Stimulated activated memory B cell treated with anti-CD40 and anti-IgM and Interleukin-4, amounts not matched to agents 10 μg/mL and 1 μg/mL and 100 μg/mL, for 72 hours (primary cell): ENCODE results near the gene C10orf71.

ENCODE experiments used
- ATAC-seq: fragments of 150-1000 bp; cut with Tn5 transposase; 2 replicates; pipeline ENCODE4 v1.10.0; 2021
- H3K27ac Mint-ChIP-seq: one replicate; pipeline ENCODE4 v1.8.0; 2022; ENCODE audit warnings: mild to moderate bottlenecking, mixed read lengths
- H3K27me3 Mint-ChIP-seq: one replicate; pipeline ENCODE4 v1.8.0; 2022; ENCODE audit warnings: mixed read lengths
- H3K36me3 Mint-ChIP-seq: one replicate; pipeline ENCODE4 v1.8.0; 2022; ENCODE audit warnings: mixed read lengths
- H3K4me1 Mint-ChIP-seq: one replicate; pipeline ENCODE4 v1.8.0; 2022; ENCODE audit warnings: mixed read lengths
- H3K4me3 Mint-ChIP-seq: one replicate; pipeline ENCODE4 v1.8.0; 2022; ENCODE audit warnings: mild to moderate bottlenecking, moderate library complexity, mixed read lengths
- H3K9me3 Mint-ChIP-seq: one replicate; pipeline ENCODE4 v1.8.0; 2022; ENCODE audit warnings: mixed read lengths

C10orf71 gene

GRCh38 chr10:49325916-49326783 is 27.2 kb downstream of the C10orf71 start:
- no peak overlapping the region for H3K27ac Mint-ChIP-seq
- no peaks in the 10 kb centered on the region for H3K9me3 Mint-ChIP-seq
- ATAC-seq, result peak; percentile 48
- no peak overlapping the region for H3K4me3 Mint-ChIP-seq
- H3K27me3 Mint-ChIP-seq, result no peaks in the 10 kb centered on the region
- H3K4me1 Mint-ChIP-seq, result peaks cover 6% of the 10 kb centered on the region
- no peaks in the 10 kb centered on the region for H3K36me3 Mint-ChIP-seq

DNA sequence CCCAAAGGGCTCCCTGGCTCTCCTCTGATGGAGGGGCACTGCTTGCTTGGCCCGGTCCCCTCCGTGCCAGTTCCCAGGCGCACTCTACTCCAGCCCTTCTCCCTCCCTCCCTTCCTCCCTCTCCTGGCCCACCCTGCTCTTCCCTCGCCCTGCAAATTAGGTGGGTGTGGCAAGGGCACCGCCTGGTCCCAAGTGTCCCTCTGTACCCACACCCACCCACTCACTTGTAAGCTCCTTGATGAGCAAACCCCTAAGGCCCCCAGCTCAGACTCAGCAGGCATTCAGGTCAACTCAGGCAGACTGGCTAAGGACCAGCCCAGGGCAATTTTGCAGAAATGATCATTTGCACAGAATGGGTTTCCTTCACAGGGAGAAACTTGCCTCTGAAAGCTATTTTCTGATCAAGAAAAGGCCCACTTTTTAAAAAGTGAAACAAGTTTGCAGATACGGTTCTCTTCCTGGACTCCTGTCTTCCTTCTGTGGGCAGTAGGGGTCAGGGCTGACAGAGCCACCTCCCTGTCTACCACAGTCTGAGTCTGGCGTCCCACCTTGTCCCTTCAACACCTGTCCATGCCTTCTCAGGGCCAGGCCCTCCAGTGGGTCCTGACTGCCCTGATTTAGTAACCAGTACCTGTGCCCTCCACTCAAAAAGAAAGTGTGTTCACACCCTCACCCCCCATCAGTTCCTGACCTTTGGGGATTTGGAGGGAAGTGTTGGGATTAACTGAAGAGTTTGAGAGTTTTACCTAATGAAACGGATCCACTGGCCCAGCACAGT is 28.3 kb downstream of the C10orf71 start:
- Mint-ChIP-seq H3K4me1 (peaks cover 6% of the 10 kb centered on the region), H3K27ac (no peak overlapping the region), H3K27me3 (no peaks in the 10 kb centered on the region), H3K9me3 (no peaks in the 10 kb centered on the region), H3K4me3 (no peak overlapping the region), H3K36me3 (no peaks in the 10 kb centered on the region)
- no peak for ATAC-seq

- no peak overlapping the region for H3K27ac Mint-ChIP-seq
Measured at GRCh38 chr10:49328401-49329145, 29.6 kb downstream of the C10orf71 start.

DNA sequence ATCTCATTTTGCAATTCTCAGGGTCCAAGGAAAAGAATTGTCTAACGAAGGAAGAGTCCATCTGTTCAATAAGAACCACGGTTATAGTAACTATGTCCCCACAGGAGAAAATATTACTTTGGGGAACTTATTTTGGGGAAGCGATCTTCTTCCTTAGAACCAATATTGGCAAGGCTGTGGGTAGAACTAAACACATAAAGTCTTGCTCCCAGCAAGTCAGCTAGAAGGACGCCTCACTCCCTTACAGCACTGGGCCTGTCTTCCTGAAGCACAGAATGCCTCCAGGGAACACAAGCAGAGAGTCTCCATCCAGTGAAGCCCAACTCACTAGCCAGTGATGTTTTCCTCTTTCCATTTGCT is 30.2 kb downstream of the C10orf71 start:
- Mint-ChIP-seq H3K27me3 (peaks cover 7% of the 10 kb centered on the region), H3K4me3 (no peak overlapping the region), H3K9me3 (no peaks in the 10 kb centered on the region), H3K4me1 (peaks cover 6% of the 10 kb centered on the region), H3K36me3 (no peaks in the 10 kb centered on the region), H3K27ac (no peak overlapping the region)
- no peak for ATAC-seq

More at GRCh38 chr10:49328401-49329145, 29.6 kb downstream of the C10orf71 start:
- no peak overlapping the region for H3K4me3 Mint-ChIP-seq
- no peaks in the 10 kb centered on the region for H3K36me3 Mint-ChIP-seq
- H3K9me3 Mint-ChIP-seq, result no peaks in the 10 kb centered on the region
- ATAC-seq, result no peak
- H3K27me3 Mint-ChIP-seq, result peaks cover 2% of the 10 kb centered on the region
- H3K4me1 Mint-ChIP-seq, result peaks cover 6% of the 10 kb centered on the region

DNA sequence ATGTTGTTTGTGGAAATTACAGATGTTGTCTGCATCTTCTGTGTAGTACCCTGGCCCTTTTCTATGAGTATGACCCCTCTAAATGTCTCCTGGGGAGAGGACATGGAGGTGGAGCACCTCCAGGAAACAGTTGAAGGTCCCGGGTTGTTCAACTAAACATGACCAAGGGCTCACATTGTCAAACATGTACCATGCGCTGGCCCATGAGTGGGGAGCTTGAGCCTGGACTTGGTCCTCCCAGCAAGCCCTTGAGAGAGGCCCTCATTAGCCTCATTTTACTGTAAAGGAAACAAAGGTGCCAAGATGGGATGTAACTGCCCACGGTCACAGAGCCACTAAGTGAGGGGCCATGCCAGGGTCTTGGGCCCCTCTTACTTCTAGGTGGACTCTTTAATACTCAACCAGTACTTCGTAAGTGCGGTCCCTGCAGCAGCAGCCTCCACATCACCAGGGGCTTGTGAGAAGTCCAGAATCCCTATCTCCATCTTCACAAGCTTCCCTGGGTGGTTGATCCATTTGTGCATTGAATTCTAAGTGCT is 31.2 kb downstream of the C10orf71 start:
- peaks cover 8% of the 10 kb centered on the region for H3K27me3 Mint-ChIP-seq
- ATAC-seq, result no peak
- H3K9me3 Mint-ChIP-seq, result peaks cover 1% of the 10 kb centered on the region
- H3K36me3 Mint-ChIP-seq, result peaks cover 2% of the 10 kb centered on the region
- H3K4me1 Mint-ChIP-seq, result peaks cover 2% of the 10 kb centered on the region
- no peak overlapping the region for H3K27ac Mint-ChIP-seq
- H3K4me3 Mint-ChIP-seq, result no peak overlapping the region

GRCh38 chr10:49331431-49331830 is 32.5 kb downstream of the C10orf71 start:
- Mint-ChIP-seq H3K27me3 (peaks cover 8% of the 10 kb centered on the region), H3K9me3 (peaks cover 9% of the 10 kb centered on the region), H3K4me3 (no peak overlapping the region), H3K27ac (no peak overlapping the region), H3K4me1 (peaks cover 10% of the 10 kb centered on the region), H3K36me3 (peaks cover 9% of the 10 kb centered on the region)
- ATAC-seq, result no peak

DNA sequence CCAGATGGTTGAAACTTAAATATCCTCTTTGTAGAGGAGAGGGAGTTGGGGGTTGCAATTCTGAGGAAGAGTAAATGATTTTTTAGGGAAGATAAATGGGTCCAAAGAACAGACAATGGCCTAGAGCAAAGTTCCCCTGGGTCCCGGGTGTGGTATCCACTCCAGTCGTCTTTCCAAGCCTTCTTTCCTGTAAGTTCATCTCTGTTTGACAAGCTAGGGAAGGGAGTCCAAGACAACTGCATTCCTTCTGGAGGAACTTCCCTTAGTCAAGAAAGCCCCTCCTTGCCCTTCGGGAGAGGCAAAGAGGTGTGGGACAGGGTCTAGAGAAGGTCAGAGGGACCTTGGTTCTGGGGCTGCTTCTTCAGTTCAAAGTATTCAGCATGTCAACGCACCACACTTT is 33.4 kb downstream of the C10orf71 start:
- Mint-ChIP-seq H3K27ac (no peak overlapping the region), H3K36me3 (peaks cover 9% of the 10 kb centered on the region), H3K9me3 (peaks cover 9% of the 10 kb centered on the region), H3K4me1 (peaks cover 10% of the 10 kb centered on the region), H3K27me3 (peaks cover 8% of the 10 kb centered on the region), H3K4me3 (no peak overlapping the region)
- no peak for ATAC-seq

DNA sequence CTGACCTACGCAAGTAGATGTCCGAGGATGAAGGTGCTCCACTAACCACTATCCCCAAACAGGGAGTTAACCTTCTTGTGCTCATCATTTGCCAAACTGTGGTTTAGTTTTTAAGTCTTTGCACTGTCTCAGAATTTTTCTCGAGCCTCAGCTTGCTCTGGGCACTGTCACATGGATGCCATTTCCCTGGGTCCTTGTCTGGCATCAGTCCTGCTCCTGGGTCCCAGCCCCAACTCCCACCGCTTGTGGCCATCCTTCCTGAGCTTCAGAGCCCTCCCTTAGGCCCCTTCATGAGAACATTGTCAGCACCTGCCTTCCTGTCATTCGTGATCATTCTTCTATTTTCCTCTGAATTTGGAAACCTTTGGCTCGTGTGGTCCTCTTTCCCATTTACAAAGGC is 33.8 kb downstream of the C10orf71 start:
- no peak overlapping the region for H3K4me3 Mint-ChIP-seq
- no peak overlapping the region for H3K27ac Mint-ChIP-seq
- ATAC-seq, result no peak
- H3K9me3 Mint-ChIP-seq, result peaks cover 9% of the 10 kb centered on the region
- H3K4me1 Mint-ChIP-seq, result peaks cover 10% of the 10 kb centered on the region
- H3K36me3 Mint-ChIP-seq, result peaks cover 9% of the 10 kb centered on the region
- peaks cover 8% of the 10 kb centered on the region for H3K27me3 Mint-ChIP-seq

DNA sequence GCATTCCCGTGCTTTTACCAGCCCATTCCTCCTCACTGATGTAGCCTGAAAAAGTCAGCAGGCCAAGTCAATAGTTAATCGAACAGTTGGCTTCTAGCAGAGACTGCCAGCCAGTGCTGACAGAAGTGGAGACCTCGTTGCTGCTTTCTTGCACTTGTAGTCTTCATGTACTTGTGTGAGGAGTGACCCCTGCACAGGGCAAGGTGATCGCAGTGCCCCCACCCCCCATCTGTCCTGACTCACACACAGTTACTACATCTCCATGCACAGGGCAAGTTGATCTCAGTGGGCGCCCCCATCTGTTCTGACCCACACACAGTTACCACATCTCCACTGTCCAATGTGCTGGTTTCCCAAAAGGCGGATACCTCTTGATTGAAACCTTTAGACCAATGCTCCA is 34.2 kb downstream of the C10orf71 start:
- ATAC-seq, result no peak
- Mint-ChIP-seq H3K27ac (no peak overlapping the region), H3K4me1 (peaks cover 10% of the 10 kb centered on the region)

DNA sequence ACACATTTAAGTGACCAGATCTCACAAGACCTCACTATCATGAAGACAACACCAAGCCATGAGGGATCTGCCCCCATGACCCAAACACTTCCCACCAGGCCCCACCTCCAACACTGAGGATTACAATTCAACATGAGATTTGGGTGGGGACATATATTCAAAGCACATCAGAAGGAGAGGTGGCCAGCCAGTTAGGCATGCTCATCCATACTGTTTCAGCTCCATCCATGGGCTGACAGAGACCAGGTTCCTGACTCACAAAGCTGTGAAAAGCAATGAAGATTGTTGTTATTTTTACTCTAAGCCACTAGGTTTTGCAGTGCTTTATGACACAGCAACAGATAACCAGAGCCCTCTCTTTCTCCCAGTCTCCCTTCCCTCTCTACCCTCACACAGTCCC is 36.0 kb downstream of the C10orf71 start:
- Mint-ChIP-seq H3K4me3 (no peak overlapping the region), H3K9me3 (peaks cover 9% of the 10 kb centered on the region), H3K36me3 (peaks cover 9% of the 10 kb centered on the region), H3K4me1 (peaks cover 10% of the 10 kb centered on the region), H3K27ac (peak overlapping the region; percentile 48), H3K27me3 (peaks cover 8% of the 10 kb centered on the region)
- ATAC-seq, result no peak

More for the DNA sequence above, 34.2 kb downstream of the C10orf71 start:
- H3K9me3 Mint-ChIP-seq, result peaks cover 9% of the 10 kb centered on the region
- no peak overlapping the region for H3K4me3 Mint-ChIP-seq
- peaks cover 9% of the 10 kb centered on the region for H3K36me3 Mint-ChIP-seq
- peaks cover 8% of the 10 kb centered on the region for H3K27me3 Mint-ChIP-seq

DNA sequence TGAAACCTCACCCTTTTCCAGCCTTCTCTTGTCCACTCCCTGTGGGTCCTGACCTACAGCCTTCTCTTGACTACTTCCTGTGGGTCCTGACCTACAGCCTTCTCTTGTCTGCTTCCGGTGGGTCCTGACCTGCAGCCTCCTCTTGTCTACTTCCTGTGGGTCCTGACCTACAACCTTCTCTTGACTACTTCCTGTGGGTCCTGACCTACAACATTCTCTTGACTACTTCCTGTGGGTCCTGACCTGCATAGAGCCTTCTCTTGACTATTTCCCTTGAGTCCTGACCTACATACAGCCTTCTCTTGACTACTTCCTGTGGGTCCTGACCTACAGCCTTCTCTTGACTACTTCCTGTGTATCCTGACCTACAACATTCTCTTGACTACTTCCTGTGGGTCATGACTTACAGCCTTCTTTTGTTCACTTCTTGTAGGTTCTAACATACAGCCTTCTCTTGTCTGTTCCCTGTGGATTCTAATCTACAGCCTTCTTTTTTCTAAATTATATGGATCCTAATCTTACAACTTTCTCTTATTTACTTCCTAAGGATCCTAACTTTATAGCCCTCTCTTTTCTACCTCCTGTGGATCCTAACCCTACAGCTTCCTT is 36.5 kb downstream of the C10orf71 start:
- H3K36me3 Mint-ChIP-seq, result peaks cover 9% of the 10 kb centered on the region
- peak overlapping the region; percentile 48 for H3K27ac Mint-ChIP-seq
- H3K4me1 Mint-ChIP-seq, result peaks cover 10% of the 10 kb centered on the region
- peaks cover 8% of the 10 kb centered on the region for H3K27me3 Mint-ChIP-seq
- no peak overlapping the region for H3K4me3 Mint-ChIP-seq
- H3K9me3 Mint-ChIP-seq, result peaks cover 9% of the 10 kb centered on the region
- no peak for ATAC-seq

DNA sequence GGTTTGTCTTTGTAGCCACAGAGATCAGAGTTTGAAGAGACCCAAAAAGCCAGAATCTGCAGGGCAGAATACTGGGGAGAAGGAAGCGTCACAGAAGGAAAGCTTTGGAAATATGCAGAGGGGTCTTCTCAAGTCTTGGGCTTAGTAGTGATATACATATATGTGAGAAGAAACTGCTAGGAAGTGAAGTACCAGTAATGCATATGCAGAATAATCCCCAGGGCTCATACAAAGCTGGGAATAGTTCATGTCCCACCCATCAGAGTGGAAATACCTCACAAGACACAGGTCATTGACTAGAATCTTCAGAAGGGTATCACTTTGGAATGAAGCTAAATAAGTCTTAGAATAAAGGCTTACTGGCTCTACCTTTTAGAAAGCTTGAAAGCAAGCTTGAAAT is 39.6 kb downstream of the C10orf71 start:
- Mint-ChIP-seq H3K9me3 (peaks cover 9% of the 10 kb centered on the region), H3K4me3 (no peak overlapping the region), H3K27ac (no peak overlapping the region), H3K4me1 (peaks cover 10% of the 10 kb centered on the region), H3K36me3 (peaks cover 15% of the 10 kb centered on the region), H3K27me3 (peaks cover 16% of the 10 kb centered on the region)
- no peak for ATAC-seq

- Mint-ChIP-seq H3K4me3 (no peak overlapping the region), H3K9me3 (peaks cover 4% of the 10 kb centered on the region), H3K4me1 (no peaks in the 10 kb centered on the region), H3K36me3 (peaks cover 9% of the 10 kb centered on the region), H3K27ac (no peak overlapping the region), H3K27me3 (peaks cover 10% of the 10 kb centered on the region)
- no peak for ATAC-seq
Measured at GRCh38 chr10:49344840-49345239, 45.9 kb downstream of the C10orf71 start.

DNA sequence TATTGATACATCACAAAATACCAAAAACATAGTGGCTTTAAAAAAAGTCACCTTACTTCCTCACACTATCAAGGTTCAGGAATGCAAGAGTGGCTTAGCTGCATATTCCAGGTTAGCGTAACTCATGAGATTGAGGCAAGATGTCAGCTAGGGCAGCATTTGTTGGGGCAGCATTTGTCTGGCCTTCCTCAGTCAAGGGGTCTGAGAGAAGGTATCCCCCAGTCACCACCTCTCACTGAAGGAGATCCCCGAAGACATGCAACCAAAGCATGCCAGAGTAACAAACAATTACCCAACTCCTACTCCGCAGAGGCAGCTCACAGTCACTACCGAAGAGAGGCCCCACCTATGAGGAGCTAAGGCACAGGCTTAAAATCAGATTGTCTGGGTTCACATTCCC is 48.4 kb downstream of the C10orf71 start:
- Mint-ChIP-seq H3K27ac (no peak overlapping the region), H3K36me3 (peaks cover 11% of the 10 kb centered on the region), H3K9me3 (peaks cover 11% of the 10 kb centered on the region), H3K4me3 (no peak overlapping the region), H3K27me3 (peaks cover 10% of the 10 kb centered on the region), H3K4me1 (no peaks in the 10 kb centered on the region)
- ATAC-seq, result no peak

- no peak overlapping the region for H3K27ac Mint-ChIP-seq
- H3K27me3 Mint-ChIP-seq, result peaks cover 10% of the 10 kb centered on the region
- H3K4me1 Mint-ChIP-seq, result no peaks in the 10 kb centered on the region
Measured at GRCh38 chr10:49347827-49348226, 48.9 kb downstream of the C10orf71 start.

More at GRCh38 chr10:49347827-49348226, 48.9 kb downstream of the C10orf71 start:
- peaks cover 11% of the 10 kb centered on the region for H3K36me3 Mint-ChIP-seq
- peaks cover 11% of the 10 kb centered on the region for H3K9me3 Mint-ChIP-seq
- ATAC-seq, result no peak
- no peak overlapping the region for H3K4me3 Mint-ChIP-seq
